Measurements from ENCODE around the gene CRLF1.

Gene CRLF1

GRCh38 chr19:18611327-18612050 lies 4.9 kb upstream of the CRLF1 start:
- no peak for TF ChIP-seq CTCF (IDR thresholded peaks at IDR 0.05; ENCODE audit: low read depth, low read length)
- H3K4me3 ChIP-seq (ENCODE audit: low read depth, low read length): no peak overlapping the region

- H3K4me3 ChIP-seq (ENCODE audit: low read depth, low read length): no peak overlapping the region
- TF ChIP-seq CTCF (IDR thresholded peaks at IDR 0.05; ENCODE audit: low read depth, low read length): no peak
Observed at GRCh38 chr19:18610556-18611326, 4.1 kb upstream of the CRLF1 start.

- no peak overlapping the region for H3K4me3 ChIP-seq (ENCODE audit: low read depth, low read length)
- no peak for TF ChIP-seq CTCF (IDR thresholded peaks at IDR 0.05; ENCODE audit: low read depth, low read length)
Observed at GRCh38 chr19:18610245-18610555, 3.6 kb upstream of the CRLF1 start.

- no peak overlapping the region for H3K4me3 ChIP-seq (ENCODE audit: low read depth, low read length)
- no peak for TF ChIP-seq CTCF (IDR thresholded peaks at IDR 0.05; ENCODE audit: low read depth, low read length)
Observed at GRCh38 chr19:18609717-18610051, 3.1 kb upstream of the CRLF1 start.

- TF ChIP-seq CTCF (IDR thresholded peaks at IDR 0.05; ENCODE audit: low read depth, low read length): no peak
- H3K4me3 ChIP-seq (ENCODE audit: low read depth, low read length): no peak overlapping the region
Observed at GRCh38 chr19:18608805-18609716, 2.5 kb upstream of the CRLF1 start.

GRCh38 chr19:18608102-18608804 lies 1.7 kb upstream of the CRLF1 start:
- TF ChIP-seq CTCF (IDR thresholded peaks at IDR 0.05; ENCODE audit: low read depth, low read length): no peak
- H3K4me3 ChIP-seq (ENCODE audit: low read depth, low read length): no peak overlapping the region
